ENCODE data around the gene TAF3.

TAF3 gene

DNA sequence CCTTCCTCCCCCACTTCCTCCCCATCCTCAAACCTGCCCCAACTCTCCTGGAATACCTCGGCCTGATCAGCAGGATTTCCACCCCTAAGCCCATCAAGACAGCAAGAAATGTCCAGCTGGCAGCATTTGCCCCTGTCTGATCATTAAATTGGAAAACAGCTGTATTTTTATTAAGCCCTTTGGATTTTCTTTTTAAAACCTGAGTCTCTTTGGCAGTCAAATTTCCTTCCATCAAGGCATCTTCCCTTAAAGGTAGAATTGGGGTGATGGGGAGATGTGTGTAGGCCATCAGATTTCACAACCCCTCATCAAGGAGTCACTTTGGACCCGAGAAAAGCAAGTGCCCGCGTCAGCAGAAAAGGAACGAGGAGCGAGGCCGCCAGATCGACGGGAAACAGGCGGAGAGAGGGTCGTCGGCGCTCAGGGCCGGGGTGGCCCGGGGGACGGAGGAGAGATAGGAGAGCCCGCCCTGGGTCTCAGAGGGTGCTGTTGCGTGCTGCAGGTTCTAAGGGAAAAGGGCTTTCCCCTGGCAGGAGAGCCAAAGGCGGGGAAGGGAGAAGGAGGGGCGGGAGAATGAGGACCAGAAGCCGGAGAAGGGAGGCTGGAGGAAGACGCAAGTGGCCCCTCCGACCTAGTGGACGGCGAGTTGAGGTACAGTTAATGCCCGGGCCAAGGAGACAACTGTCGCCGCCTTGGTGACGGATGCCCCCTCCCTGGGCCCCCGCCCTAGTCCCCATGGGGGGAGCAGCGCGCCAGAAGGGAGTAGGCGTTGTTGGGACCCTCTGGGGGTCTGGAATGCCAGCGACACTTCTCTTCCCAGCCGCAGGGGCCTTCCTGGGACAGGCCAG, 224.6 kb downstream of the TAF3 start:
- in situ Hi-C loops (cut with HindIII; ENCODE audit: low sequenced_read_pairs), result no loop called here
- no peak for DNase-seq (ENCODE audit: low read depth)

GRCh38 chr10:8043569-8044306, 225.4 kb downstream of the TAF3 start:
- TF ChIP-seq, protein P1, sequence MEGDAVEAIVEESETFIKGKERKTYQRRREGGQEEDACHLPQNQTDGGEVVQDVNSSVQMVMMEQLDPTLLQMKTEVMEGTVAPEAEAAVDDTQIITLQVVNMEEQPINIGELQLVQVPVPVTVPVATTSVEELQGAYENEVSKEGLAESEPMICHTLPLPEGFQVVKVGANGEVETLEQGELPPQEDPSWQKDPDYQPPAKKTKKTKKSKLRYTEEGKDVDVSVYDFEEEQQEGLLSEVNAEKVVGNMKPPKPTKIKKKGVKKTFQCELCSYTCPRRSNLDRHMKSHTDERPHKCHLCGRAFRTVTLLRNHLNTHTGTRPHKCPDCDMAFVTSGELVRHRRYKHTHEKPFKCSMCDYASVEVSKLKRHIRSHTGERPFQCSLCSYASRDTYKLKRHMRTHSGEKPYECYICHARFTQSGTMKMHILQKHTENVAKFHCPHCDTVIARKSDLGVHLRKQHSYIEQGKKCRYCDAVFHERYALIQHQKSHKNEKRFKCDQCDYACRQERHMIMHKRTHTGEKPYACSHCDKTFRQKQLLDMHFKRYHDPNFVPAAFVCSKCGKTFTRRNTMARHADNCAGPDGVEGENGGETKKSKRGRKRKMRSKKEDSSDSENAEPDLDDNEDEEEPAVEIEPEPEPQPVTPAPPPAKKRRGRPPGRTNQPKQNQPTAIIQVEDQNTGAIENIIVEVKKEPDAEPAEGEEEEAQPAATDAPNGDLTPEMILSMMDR (IDR thresholded peaks at IDR 0.05; ENCODE audit: low read depth, low read length, missing control alignments), result no peak
- no peak for DNase-seq (ENCODE audit: low read depth)

More for the DNA sequence above, 224.6 kb downstream of the TAF3 start:
- TF ChIP-seq, protein P1 (IDR thresholded peaks at IDR 0.05; ENCODE audit: low read depth, low read length, missing control alignments), result no peak
- no peak overlapping the region for H3K4me3 ChIP-seq (ENCODE audit: low read depth, low read length)

DNA sequence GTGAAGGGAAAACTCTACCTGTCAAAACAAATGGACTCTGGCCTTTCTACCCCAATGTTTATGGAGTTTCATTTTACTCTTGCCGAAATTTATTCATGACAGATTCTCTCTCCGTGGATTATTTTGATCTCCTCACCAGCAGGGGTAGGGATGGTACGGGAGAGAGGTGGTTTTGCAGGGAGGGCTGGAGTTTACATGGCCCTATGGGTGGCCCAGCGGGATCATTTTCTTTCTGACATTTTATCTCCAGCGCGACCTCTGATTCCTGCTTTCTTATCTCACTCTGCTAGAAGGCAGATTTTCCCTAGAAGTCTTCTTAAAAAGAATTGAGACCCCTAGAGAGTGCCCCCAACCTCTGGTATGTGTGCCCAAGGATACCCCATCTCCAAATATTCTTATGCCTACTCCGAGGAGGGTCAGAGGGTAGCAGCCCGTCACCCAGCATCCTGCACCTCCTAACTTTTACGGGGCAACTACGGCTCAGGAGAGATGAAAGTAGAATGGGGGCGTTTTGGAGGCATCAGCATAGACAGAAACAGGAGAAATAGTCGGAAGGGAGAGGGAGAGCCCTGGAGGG, 226.1 kb downstream of the TAF3 start:
- H3K4me3 ChIP-seq (ENCODE audit: low read depth, low read length), result no peak overlapping the region
- TF ChIP-seq, protein P1 (IDR thresholded peaks at IDR 0.05; ENCODE audit: low read depth, low read length, missing control alignments), result no peak
- in situ Hi-C loops (cut with HindIII; ENCODE audit: low sequenced_read_pairs), result no loop called here
- DNase-seq (ENCODE audit: low read depth), result no peak

More at GRCh38 chr10:8043569-8044306, 225.4 kb downstream of the TAF3 start:
- in situ Hi-C loops (cut with HindIII; ENCODE audit: low sequenced_read_pairs), result no loop called here
- H3K4me3 ChIP-seq (ENCODE audit: low read depth, low read length), result no peak overlapping the region

GRCh38 chr10:8044908-8045725, 226.8 kb downstream of the TAF3 start:
- no peak overlapping the region for H3K4me3 ChIP-seq (ENCODE audit: low read depth, low read length)
- in situ Hi-C loops (cut with HindIII; ENCODE audit: low sequenced_read_pairs), result no loop called here
- TF ChIP-seq, protein P1 (IDR thresholded peaks at IDR 0.05; ENCODE audit: low read depth, low read length, missing control alignments), result no peak
- no peak for DNase-seq (ENCODE audit: low read depth)

- TF ChIP-seq, protein P1 (IDR thresholded peaks at IDR 0.05; ENCODE audit: low read depth, low read length, missing control alignments), result no peak
- in situ Hi-C loops (cut with HindIII; ENCODE audit: low sequenced_read_pairs), result no loop called here
- DNase-seq (ENCODE audit: low read depth), result no peak
- H3K4me3 ChIP-seq (ENCODE audit: low read depth, low read length), result no peak overlapping the region
Measured at GRCh38 chr10:8045726-8046494, 227.6 kb downstream of the TAF3 start.
